Epithelial cell of proximal tubule (primary cell): ENCODE data around the gene LRRC56. TPM values are rescaled to one million over a fixed set of nuclear protein-coding genes. Genes with fewer than 3 reads are reported as not detected.
A peak's percentile ranks its signal among the peaks of the same experiment; 100 is the strongest.

ENCODE experiments used
- DNase-seq: peaks from one replicate; pipeline ENCODE4 v3.0.0-alpha.2; 2011; ENCODE audit warnings: low read depth
- H3K4me3 ChIP-seq: 2 replicates; pipeline ENCODE4 v1.5.1; 2011; ENCODE audit warnings: low read depth, mild to moderate bottlenecking, low read length
- CTCF ChIP-seq: conservative IDR thresholded peaks from 2 replicates; pipeline ENCODE4 v1.5.1; 2012; ENCODE audit warnings: low read depth, mild to moderate bottlenecking, low read length
- total RNA-seq: library from RNA; depleted of rRNA; stranded (reverse); fragments of >200 nt; gene quantifications from 2 replicates; pipeline ENCODE4 v1.2.3, GENCODE V29; 2015

LRRC56 gene
- total RNA-seq, 1 donor from 2014 or later, result 1.6 TPM

DNA sequence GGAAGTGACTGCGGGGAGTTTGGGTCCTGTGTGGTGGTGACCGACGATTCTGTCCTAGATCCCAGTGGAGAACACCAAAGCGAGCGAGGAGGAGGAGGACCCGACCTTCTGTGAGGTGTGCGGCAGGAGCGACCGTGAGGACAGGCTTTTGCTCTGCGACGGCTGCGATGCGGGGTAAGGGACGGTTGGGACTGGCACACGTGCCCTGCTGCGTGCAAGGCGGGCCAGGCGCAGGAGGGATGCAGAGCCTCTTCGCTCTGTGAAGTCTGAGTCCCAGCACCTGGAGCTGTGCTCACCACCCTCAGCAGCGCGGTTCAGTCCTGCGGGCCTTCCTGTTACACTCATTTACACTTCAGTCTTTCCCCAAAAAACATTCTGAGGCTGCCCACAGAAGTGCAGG lies 55.2 kb downstream of the LRRC56 start:
- TF ChIP-seq CTCF, result no peak
- no peak overlapping the region for H3K4me3 ChIP-seq

DNA sequence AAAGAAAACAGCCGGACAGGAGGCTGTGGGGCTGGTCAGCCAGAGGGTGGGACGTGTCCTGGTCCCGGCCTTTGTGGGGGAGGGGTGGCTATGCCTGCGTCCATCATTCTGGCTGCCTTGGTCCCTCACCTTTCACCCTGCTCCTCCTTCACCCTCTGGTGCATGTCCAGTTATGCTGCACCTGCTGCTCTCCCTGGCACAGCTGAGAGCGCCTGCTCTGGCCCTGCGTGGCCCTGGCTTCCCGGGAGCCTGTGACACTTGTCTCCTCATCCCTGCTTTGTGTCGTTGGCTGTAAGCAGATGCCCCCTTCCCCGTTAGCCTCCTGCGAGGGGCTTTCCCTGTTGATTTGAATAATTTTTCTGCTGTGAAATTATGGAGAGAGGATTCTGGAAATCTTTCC lies 55.6 kb downstream of the LRRC56 start:
- no peak overlapping the region for H3K4me3 ChIP-seq
- no peak for TF ChIP-seq CTCF
- no peak for DNase-seq

More for the DNA sequence above, 55.2 kb downstream of the LRRC56 start:
- DNase-seq, result no peak

- no peak for TF ChIP-seq CTCF
- no peak overlapping the region for H3K4me3 ChIP-seq
- no peak for DNase-seq
Observed at GRCh38 chr11:593347-593746, 56.0 kb downstream of the LRRC56 start.

- no peak overlapping the region for H3K4me3 ChIP-seq
- TF ChIP-seq CTCF, result no peak
- DNase-seq, result no peak
Observed at GRCh38 chr11:595400-595799, 58.1 kb downstream of the LRRC56 start.

DNA sequence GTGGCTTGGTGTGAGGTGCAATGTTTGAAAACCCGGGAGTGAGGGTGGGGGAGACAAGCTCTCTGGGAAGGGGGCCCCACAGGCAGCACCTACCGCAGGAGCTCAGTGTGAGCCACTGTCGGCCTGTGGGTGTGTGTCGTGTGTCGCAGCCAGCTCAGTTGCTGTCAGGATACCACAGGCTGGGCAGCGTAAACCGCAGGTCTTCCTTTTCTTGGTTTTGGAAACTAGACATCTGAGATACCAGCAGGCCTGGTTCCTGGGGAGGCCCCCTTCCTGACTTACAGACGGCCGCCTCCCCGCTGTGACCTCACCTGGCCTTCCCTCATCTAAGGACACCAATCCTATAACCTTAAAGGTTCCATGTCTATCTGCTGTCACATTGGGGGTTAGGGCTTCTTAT lies 59.0 kb downstream of the LRRC56 start:
- H3K4me3 ChIP-seq, result no peak overlapping the region
- no peak for TF ChIP-seq CTCF
- no peak for DNase-seq

GRCh38 chr11:597166-597725 lies 59.9 kb downstream of the LRRC56 start:
- H3K4me3 ChIP-seq, result no peak overlapping the region
- DNase-seq, result no peak
- peak; percentile 24 for TF ChIP-seq CTCF

DNA sequence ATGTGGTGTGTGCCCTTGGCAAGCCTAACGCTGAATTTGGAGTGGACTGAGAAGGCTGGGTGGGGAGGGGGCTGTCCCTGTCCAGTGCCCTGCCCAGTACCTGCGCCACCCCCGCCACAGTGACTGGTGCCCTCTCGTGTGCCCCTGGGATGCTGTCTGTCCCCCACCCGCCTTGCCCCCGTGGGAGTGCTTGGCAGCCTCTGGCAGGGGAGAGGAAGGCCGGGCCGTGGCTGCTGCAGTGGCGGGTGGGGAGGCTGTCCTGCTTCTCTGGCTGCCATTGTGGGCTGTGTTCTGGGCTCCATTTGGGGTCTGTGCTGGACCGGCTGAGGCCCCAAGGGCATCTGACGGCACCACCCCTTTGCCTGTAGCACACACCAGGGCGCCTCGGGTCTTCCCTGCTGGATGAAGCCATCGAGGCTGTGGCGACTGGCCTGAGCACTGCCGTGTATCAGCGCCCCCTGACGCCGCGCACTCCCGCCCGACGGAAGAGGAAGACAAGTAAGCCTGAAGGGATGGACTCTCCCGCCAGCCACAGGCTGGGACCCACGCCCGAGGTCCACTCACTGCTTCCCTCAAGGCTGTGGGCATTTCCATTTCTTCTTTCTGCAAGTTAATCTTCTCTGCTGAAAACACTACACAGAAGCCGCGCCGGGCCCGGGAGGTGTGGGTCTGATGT lies 60.8 kb downstream of the LRRC56 start:
- no peak for DNase-seq
- TF ChIP-seq CTCF, result no peak
- no peak overlapping the region for H3K4me3 ChIP-seq
